ENCODE results near the gene PELI1. TPM values are rescaled to one million over a fixed set of nuclear protein-coding genes. Genes with fewer than 3 reads are reported as not detected.
"Not testable (repeated sequence)": the region's sequence is repeated elsewhere in the genome, so short reads cannot be mapped to it uniquely, and the experiment has no call there.

The PELI1 gene
- total and polyA plus RNA-seq, 2 donors from 2014 or later: 4.6 to 36.9 TPM

DNA sequence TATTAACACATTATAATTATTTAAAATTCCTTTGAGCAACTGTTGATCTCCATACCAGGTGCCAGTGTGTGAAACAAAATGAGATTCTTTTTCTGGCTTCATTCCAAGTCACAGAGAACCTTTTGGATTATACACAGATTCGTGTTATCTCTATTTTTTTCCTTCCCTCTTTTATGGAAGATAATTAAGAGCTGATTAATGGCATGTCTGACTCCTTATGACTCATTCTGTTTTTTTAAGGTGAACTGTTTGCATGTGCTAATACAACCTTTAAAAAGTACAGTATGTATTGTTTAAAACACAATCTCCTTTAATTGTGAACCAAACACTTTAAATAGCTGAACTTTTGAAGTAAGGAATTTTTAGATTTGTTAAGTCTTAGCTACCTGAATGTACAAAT lies 39.3 kb downstream of the PELI1 start:
- peak in 1 of 5 donors; percentile 13 for DNase-seq
- H3K9me3 ChIP-seq (ENCODE audit: control insufficient read depth in 2 of 3, insufficient read depth in 1 of 3, low read length in 3 of 3): no peaks in the 10 kb centered on the region
- H3K4me3 ChIP-seq (ENCODE audit: low read length in 3 of 3): no peak overlapping the region
- intact Hi-C loops (cut with DNase I): no loop called here
- peak overlapping the region in 1 of 2 donors; percentile 29 for H3K27ac ChIP-seq (ENCODE audit: low read depth in 2 of 2, low read length in 2 of 2)
- H3K27me3 ChIP-seq (ENCODE audit: control insufficient read depth, insufficient read depth, low read length): no peaks in the 10 kb centered on the region
- TF ChIP-seq, protein P1, sequence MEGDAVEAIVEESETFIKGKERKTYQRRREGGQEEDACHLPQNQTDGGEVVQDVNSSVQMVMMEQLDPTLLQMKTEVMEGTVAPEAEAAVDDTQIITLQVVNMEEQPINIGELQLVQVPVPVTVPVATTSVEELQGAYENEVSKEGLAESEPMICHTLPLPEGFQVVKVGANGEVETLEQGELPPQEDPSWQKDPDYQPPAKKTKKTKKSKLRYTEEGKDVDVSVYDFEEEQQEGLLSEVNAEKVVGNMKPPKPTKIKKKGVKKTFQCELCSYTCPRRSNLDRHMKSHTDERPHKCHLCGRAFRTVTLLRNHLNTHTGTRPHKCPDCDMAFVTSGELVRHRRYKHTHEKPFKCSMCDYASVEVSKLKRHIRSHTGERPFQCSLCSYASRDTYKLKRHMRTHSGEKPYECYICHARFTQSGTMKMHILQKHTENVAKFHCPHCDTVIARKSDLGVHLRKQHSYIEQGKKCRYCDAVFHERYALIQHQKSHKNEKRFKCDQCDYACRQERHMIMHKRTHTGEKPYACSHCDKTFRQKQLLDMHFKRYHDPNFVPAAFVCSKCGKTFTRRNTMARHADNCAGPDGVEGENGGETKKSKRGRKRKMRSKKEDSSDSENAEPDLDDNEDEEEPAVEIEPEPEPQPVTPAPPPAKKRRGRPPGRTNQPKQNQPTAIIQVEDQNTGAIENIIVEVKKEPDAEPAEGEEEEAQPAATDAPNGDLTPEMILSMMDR (IDR thresholded peaks at IDR 0.05; ENCODE audit: borderline replicate concordance, extremely low read depth, insufficient read depth): no peak
- no peak for FAIRE-seq
- H3K36me3 ChIP-seq (ENCODE audit: control insufficient read depth in 2 of 3, insufficient read depth in 3 of 3, low read length in 3 of 3): peaks cover 0 to 3% (median 0%) of the 10 kb centered on the region in 3 donors
- H3K4me1 ChIP-seq (ENCODE audit: control insufficient read depth in 2 of 3, insufficient read depth in 2 of 3, low read depth in 1 of 3, low read length in 3 of 3): peaks cover 3 to 27% (median 13%) of the 10 kb centered on the region in 3 donors
- no peak overlapping the region for H3K9ac ChIP-seq (ENCODE audit: low read length in 3 of 3)

DNA sequence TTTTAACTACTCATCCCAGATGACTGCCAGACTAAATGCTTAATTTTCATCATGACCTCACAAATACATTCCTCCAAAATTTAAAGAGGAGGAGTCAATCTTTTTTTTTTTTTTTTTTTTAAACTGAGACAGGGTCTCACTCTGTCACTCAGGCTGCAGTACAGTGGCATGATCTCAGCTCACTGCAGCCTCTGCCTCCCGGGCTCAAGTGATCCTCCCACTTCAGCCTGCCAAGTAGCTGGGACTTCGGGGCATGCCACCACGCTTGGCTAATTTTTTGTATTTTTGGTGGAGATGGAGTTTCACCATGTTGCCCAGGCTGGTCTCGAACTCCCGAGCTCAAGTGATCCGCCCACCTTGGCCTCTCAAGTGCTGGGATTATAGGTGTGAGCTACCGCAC lies 41.5 kb downstream of the PELI1 start:
- H3K27me3 ChIP-seq (ENCODE audit: control insufficient read depth, insufficient read depth, low read length); H3K9ac ChIP-seq (ENCODE audit: low read length in 3 of 3); H3K36me3 ChIP-seq (ENCODE audit: control insufficient read depth in 2 of 3, insufficient read depth in 3 of 3, low read length in 3 of 3); H3K4me3 ChIP-seq (ENCODE audit: low read length in 3 of 3); H3K27ac ChIP-seq (ENCODE audit: low read depth in 2 of 2, low read length in 2 of 2); intact Hi-C loops (cut with DNase I); FAIRE-seq; H3K9me3 ChIP-seq (ENCODE audit: control insufficient read depth in 2 of 3, insufficient read depth in 1 of 3, low read length in 3 of 3): not testable (repeated sequence)
- peaks cover 3 to 18% (median 9%) of the 10 kb centered on the region in 3 donors for H3K4me1 ChIP-seq (ENCODE audit: control insufficient read depth in 2 of 3, insufficient read depth in 2 of 3, low read depth in 1 of 3, low read length in 3 of 3)
- peak in 1 of 5 donors; percentile 15 for DNase-seq

DNA sequence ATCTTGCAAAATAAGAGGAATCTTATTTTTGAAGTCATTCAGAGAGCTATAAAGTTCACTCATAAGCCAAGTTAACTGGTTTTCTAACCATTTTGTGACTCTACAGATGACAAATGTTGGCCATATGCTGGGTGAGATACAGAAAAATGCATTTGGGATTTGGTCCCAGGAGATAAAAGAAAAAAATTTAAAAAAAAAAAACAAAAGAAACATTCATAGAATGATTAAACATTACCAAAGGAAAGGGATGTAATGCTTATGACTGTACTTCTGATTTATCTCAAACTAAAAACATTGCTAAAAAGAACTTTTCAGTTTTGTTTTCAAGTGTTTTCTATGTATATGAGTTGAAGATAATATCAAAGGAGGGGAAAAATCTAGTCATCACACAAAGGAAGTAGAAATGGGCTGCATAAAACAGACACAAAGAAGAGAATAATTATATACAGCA lies 43.1 kb downstream of the PELI1 start:
- peaks cover 2 to 6% (median 4%) of the 10 kb centered on the region in 3 donors for H3K36me3 ChIP-seq (ENCODE audit: control insufficient read depth in 2 of 3, insufficient read depth in 3 of 3, low read length in 3 of 3)
- FAIRE-seq: no peak
- H3K4me3 ChIP-seq (ENCODE audit: low read length in 3 of 3): no peak overlapping the region
- TF ChIP-seq, protein P1 (IDR thresholded peaks at IDR 0.05; ENCODE audit: borderline replicate concordance, extremely low read depth, insufficient read depth): no peak
- no peaks in the 10 kb centered on the region for H3K27me3 ChIP-seq (ENCODE audit: control insufficient read depth, insufficient read depth, low read length)
- H3K9me3 ChIP-seq (ENCODE audit: control insufficient read depth in 2 of 3, insufficient read depth in 1 of 3, low read length in 3 of 3): no peaks in the 10 kb centered on the region
- H3K4me1 ChIP-seq (ENCODE audit: control insufficient read depth in 2 of 3, insufficient read depth in 2 of 3, low read depth in 1 of 3, low read length in 3 of 3): peaks cover 3 to 11% (median 5%) of the 10 kb centered on the region in 3 donors
- DNase-seq: no peak
- no peak overlapping the region for H3K27ac ChIP-seq (ENCODE audit: low read depth in 2 of 2, low read length in 2 of 2)
- intact Hi-C loops (cut with DNase I): no loop called here
- H3K9ac ChIP-seq (ENCODE audit: low read length in 3 of 3): no peak overlapping the region

DNA sequence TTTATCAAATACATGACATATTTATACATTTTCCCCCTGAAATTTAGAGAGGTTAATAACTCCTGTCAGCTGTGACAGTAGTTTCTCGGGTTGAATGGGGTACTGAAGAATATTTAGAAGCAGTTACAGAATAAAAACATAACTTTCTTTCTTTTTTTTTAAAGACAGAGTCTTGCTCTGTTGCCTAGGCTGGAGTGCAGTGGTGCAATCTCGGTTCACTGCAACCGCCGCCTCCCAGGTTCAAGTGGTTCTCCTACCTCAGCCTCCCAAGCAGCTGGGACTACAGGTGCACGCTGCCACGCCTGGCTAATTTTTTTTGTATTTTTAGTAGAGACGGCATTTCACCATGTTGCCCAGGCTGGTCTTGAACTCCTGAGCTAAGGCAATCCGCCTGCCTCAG lies 43.6 kb downstream of the PELI1 start:
- H3K27ac ChIP-seq (ENCODE audit: low read depth in 2 of 2, low read length in 2 of 2); H3K4me3 ChIP-seq (ENCODE audit: low read length in 3 of 3); DNase-seq; H3K36me3 ChIP-seq (ENCODE audit: control insufficient read depth in 2 of 3, insufficient read depth in 3 of 3, low read length in 3 of 3); H3K27me3 ChIP-seq (ENCODE audit: control insufficient read depth, insufficient read depth, low read length); FAIRE-seq; intact Hi-C loops (cut with DNase I); H3K9me3 ChIP-seq (ENCODE audit: control insufficient read depth in 2 of 3, insufficient read depth in 1 of 3, low read length in 3 of 3); H3K4me1 ChIP-seq (ENCODE audit: control insufficient read depth in 2 of 3, insufficient read depth in 2 of 3, low read depth in 1 of 3, low read length in 3 of 3); H3K9ac ChIP-seq (ENCODE audit: low read length in 3 of 3): not testable (repeated sequence)
